GM19099 (cell line): ENCODE results near the gene WDR7.

ENCODE experiments used
- POLR2A ChIP-seq: IDR thresholded peaks from 3 replicates; pipeline ENCODE4 v1.6.1; 2011; ENCODE audit warnings: low read depth; ENCODE audit not compliant: insufficient read length; ENCODE audit errors: extremely low read depth

WDR7 gene

GRCh38 chr18:56702946-56703345, 51.8 kb downstream of the WDR7 start:
- no peak for TF ChIP-seq POLR2A

- no peak for TF ChIP-seq POLR2A
Measured at GRCh38 chr18:56709463-56709862, 58.3 kb downstream of the WDR7 start.

GRCh38 chr18:56711708-56712445, 60.7 kb downstream of the WDR7 start:
- TF ChIP-seq POLR2A, result no peak

- no peak for TF ChIP-seq POLR2A
Measured at GRCh38 chr18:56712761-56713160, 61.6 kb downstream of the WDR7 start.

- no peak for TF ChIP-seq POLR2A
Measured at GRCh38 chr18:56715121-56715520, 64.0 kb downstream of the WDR7 start.

- TF ChIP-seq POLR2A, result no peak
Measured at GRCh38 chr18:56716692-56717146, 65.6 kb downstream of the WDR7 start.

GRCh38 chr18:56721031-56721430, 69.9 kb downstream of the WDR7 start:
- TF ChIP-seq POLR2A, result no peak

GRCh38 chr18:56721491-56721890, 70.3 kb downstream of the WDR7 start:
- no peak for TF ChIP-seq POLR2A

- no peak for TF ChIP-seq POLR2A
Measured at GRCh38 chr18:56722518-56722917, 71.4 kb downstream of the WDR7 start.

- TF ChIP-seq POLR2A, result no peak
Measured at GRCh38 chr18:56723068-56723467, 71.9 kb downstream of the WDR7 start.

- TF ChIP-seq POLR2A, result no peak
Measured at GRCh38 chr18:56723706-56724105, 72.5 kb downstream of the WDR7 start.

- no peak for TF ChIP-seq POLR2A
Measured at GRCh38 chr18:56726906-56727305, 75.7 kb downstream of the WDR7 start.

- TF ChIP-seq POLR2A, result no peak
Measured at GRCh38 chr18:56727399-56727798, 76.2 kb downstream of the WDR7 start.

GRCh38 chr18:56728741-56729140, 77.6 kb downstream of the WDR7 start:
- TF ChIP-seq POLR2A, result no peak

- TF ChIP-seq POLR2A, result no peak
Measured at GRCh38 chr18:56738184-56738583, 87.0 kb downstream of the WDR7 start.

- TF ChIP-seq POLR2A, result no peak
Measured at GRCh38 chr18:56739731-56740130, 88.6 kb downstream of the WDR7 start.

- TF ChIP-seq POLR2A, result no peak
Measured at GRCh38 chr18:56740645-56741044, 89.5 kb downstream of the WDR7 start.
